Cardiac fibroblast (primary cell): ENCODE measurements around the gene SYT13.

Experiments used
- DNase-seq, 2 donors: peaks; one replicate each; pipeline versions ENCODE4 v3.0.0 to v3.0.0-alpha.2; 2010; ENCODE audit warnings: low read depth in 2 of 2
- H3K4me3 ChIP-seq, 2 donors: replicated peaks in 1 of 2; 1 replicate in 1 of 2; 2 replicates in 1 of 2; pipeline ENCODE4 v1.5.1; 2011; ENCODE audit warnings: low read depth in 2 of 2, low read length in 2 of 2, mild to moderate bottlenecking in 2 of 2, moderate library complexity in 1 of 2
- TF ChIP-seq, protein P1 (sequence below): IDR thresholded peaks from one replicate; pipeline ENCODE4 v1.5.1; 2011; ENCODE audit warnings: low read depth, mild to moderate bottlenecking, low read length, inconsistent platforms

The SYT13 gene

DNA sequence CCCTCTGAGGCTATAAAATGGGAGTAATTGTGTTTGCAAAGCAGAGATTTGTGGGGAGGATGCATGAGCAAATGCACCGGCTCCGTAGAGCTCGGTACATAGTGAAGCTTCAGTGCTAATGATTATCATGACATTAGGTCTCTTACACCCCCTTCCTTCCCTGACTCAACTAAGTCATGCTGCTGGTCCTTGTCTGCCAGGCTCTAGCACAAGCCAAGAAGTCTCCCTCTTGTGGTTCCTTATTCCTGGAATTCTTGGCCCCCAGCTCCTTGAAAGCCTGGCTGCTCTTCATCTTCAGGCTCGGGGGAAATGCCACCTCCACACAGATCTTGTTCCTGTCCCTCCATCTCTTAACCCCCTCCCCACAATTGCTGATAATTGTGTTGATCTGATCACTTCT lies 45.7 kb upstream of the SYT13 start:
- DNase-seq, result no peak
- H3K4me3 ChIP-seq, result no peak overlapping the region
- TF ChIP-seq, protein P1, sequence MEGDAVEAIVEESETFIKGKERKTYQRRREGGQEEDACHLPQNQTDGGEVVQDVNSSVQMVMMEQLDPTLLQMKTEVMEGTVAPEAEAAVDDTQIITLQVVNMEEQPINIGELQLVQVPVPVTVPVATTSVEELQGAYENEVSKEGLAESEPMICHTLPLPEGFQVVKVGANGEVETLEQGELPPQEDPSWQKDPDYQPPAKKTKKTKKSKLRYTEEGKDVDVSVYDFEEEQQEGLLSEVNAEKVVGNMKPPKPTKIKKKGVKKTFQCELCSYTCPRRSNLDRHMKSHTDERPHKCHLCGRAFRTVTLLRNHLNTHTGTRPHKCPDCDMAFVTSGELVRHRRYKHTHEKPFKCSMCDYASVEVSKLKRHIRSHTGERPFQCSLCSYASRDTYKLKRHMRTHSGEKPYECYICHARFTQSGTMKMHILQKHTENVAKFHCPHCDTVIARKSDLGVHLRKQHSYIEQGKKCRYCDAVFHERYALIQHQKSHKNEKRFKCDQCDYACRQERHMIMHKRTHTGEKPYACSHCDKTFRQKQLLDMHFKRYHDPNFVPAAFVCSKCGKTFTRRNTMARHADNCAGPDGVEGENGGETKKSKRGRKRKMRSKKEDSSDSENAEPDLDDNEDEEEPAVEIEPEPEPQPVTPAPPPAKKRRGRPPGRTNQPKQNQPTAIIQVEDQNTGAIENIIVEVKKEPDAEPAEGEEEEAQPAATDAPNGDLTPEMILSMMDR, result no peak

DNA sequence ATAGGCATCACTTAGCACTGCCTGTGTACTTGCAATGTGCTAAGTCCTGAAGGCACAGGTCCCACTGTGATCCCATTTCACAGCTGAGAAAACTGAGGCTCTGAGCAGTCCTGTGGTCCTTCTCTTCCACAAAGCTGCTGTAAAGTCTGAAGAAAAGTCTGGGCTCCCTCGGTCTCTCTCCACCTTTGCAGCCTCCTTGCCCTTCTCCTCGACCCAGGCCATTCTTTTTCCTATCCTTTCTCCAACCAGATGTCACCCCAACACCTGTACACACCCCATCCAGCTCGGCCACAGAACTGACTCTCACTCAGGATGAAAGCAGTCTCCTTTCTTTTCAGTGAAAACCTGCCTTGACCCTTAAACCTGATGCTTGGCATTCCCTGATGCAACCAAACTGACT lies 42.6 kb upstream of the SYT13 start:
- no peak for DNase-seq
- TF ChIP-seq, protein P1, result no peak
- H3K4me3 ChIP-seq, result no peak overlapping the region

DNA sequence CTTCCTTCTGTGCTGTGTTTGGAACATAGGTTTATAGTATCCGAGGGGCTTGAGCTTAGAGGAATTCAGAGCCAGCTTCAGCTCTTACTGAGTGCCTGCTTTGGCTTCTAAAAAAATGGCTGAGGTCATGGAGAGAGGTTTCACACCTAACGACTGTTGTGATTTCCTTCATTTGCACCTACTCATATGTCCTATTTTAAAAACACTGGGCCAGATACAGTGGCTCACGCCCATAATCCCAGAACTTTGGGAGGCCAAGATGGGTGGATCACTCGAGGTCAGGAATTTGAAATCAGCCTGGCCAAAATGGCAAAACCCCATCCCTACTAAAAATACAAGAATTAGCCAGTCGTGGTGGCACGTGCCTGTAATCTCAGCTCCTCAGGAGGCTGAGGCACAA lies 38.3 kb upstream of the SYT13 start:
- TF ChIP-seq, protein P1, result no peak
- no peak for DNase-seq
- H3K4me3 ChIP-seq, result no peak overlapping the region

DNA sequence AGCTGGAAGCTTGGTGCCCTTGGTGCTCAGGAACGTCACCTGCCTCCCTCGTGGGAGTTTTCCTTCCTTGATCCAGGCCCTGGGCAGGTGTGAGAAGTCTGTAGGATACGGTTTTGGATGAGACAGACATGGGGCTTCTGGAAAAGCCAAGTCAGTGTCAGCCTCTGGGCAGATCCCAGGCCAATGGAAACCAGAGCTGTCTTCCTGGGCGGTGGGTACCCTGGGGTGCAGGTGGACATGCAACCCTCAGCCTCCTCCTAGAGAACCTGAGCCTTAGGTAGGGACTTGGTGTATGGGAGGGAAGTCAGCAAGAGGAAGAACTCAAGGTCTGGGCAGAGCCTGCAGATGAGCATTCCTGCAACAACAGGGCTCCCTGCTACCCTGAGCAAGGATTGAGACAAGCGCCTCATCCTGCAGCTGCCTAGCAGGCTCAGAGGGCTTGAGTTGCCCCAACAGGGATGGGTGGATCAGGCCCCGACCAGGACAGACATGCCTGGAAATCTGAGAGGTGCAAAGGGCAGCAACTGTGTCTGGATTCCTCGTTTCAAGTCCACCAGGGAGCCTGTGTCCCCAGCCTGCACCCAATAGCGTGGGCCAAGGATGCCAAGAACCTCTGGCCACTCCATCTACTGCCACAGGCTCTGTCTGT lies 37.6 kb upstream of the SYT13 start:
- no peak for DNase-seq
- no peak overlapping the region for H3K4me3 ChIP-seq
- TF ChIP-seq, protein P1, result no peak

DNA sequence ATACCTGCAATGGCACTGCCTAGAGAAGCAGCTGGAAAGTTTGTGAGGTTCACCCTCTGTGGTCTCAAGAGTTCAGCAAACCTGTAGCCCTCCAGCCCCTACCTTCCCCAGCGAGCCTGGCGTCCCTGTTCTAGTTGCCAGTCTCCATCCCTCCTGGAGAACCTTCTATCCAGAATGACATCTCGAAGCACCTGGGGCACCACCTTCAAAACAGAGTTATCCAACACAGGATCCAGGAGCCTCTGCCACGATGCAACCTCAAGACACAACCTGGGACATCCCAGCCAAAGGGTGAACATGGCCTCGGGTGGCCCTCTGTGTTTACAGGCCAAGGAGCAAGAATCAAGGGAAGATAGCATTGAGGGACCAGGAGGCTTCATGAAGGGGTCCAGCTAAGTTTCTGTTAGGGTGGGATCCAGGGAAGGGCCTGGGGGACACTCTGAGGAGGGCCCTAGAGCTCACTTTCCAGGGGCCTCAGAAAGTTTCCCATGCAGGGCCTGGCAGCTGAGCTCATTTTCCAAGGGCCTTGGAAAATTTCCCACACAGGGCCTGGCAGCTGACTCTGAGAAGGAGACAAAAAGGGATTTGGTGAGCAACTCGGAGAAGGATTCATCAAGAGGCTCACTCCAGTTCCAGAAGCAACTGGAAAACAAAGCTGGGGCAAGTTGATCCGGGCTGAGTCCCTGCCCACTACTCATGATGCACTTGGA lies 36.9 kb upstream of the SYT13 start:
- no peak overlapping the region for H3K4me3 ChIP-seq
- DNase-seq, result no peak
- TF ChIP-seq, protein P1, result no peak

DNA sequence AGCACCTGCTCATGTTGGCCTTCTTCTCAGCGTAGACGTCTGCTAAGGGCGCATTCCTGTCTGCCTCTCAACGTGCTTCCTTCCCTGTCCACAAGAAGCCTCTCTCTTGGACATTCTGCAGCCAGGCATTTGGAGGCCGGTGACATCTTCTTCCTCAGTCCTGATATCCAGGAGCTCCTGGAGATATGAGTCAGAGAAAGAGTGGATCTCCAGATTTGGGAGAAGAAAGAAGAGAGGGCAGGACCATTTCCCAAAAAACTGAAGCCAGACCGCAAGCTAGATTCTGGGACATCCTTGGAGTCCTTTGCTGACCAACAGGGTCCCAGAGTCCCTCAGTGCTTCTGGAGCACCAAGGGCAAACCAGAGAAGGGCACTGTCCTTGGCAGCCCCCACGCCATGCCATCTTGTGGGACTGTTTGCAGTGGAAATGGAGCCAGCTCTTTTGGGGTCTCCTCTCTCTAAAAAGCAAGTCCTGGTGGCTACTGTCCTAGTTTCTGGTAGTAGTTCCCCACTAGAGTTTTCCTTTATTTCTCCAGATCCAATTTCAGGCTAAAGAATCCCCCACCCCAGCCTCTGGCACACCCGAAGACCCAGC lies 36.1 kb upstream of the SYT13 start:
- H3K4me3 ChIP-seq, result no peak overlapping the region
- TF ChIP-seq, protein P1, result no peak
- no peak for DNase-seq
